HG02623 (cell line): ENCODE results near the gene AJAP1.

Source experiments
- ATAC-seq: cut with Tn5 transposase; IDR thresholded peaks from one replicate; pipeline ENCODE4 v1.9.1; 2021; ENCODE audit warnings: moderate library complexity; ENCODE audit not compliant: unreplicated experiment

The AJAP1 gene

DNA sequence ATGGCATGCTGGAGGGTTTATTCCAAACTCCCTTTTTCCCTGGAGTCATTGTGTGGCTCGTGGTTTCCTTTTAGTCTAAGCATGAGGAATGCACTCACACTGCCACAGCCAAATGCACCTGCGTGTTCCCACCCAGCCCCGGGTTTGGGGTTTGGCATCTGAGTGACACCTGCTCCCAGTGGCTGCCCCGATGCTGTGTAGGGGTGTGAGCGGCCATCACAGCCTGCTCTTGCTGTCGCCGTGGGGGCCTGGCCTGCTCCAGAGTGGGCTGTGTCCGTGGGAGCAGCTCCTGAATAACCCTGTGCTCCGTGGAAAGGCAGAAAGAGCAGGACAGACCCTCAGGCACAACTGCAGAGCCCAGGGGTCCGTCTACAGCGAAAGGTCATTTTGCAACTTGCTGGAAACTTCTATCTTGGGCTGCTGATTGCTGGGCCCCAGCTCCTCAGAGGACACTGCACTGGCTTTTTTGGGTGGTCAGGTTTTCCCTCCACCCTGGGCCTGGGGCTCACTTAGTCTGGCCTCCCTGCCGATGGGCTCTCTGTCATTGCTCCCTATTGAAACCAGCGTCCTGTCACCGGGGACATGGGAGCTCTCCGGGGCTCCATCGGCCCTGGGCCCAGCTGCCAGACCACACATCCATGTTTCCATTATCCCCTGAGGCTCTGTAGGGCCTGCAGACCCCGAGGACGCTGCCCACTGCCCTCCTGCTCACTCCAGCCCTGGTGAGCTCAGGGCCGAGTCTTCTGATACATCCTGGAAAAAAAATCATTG lies 74.1 kb downstream of the AJAP1 start:
- no peak for ATAC-seq

DNA sequence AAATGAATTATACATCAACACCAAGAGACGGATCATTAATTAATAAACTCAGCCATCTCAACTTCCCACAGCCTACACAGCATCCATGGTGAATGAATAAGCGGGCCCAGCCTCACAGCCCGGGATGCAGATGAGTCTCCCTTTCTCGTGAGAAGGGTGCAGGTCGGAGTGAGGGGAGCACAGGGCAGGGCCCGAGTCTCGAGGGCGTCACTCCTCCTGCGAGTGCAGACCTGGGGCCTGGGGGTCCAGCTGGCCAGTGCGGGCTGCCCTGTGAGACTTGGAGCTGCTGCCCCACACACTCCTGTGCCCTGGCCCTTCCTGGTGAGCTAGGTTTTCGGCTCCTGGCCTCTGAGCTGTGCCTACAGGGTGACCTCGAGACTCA lies 74.7 kb downstream of the AJAP1 start:
- ATAC-seq: no peak

DNA sequence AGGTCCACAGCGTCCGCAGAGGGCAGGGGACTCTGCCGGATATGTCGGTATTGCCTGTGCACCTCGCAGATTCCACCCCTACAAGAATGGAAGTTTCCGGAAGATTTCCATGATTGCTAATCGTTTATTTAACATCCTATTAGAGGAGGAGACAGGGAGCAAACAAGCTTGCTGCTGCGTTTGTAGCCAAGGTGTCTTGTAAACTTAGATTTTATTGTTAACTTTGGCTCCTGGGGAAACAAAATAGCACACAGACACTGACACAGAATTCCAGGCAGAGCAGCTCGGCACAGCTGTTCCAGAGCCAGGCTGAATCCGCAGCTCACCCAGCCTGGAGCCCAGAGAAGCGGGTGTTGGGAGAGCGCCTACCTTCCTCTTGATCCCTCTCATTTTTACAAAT lies 75.7 kb downstream of the AJAP1 start:
- no peak for ATAC-seq

DNA sequence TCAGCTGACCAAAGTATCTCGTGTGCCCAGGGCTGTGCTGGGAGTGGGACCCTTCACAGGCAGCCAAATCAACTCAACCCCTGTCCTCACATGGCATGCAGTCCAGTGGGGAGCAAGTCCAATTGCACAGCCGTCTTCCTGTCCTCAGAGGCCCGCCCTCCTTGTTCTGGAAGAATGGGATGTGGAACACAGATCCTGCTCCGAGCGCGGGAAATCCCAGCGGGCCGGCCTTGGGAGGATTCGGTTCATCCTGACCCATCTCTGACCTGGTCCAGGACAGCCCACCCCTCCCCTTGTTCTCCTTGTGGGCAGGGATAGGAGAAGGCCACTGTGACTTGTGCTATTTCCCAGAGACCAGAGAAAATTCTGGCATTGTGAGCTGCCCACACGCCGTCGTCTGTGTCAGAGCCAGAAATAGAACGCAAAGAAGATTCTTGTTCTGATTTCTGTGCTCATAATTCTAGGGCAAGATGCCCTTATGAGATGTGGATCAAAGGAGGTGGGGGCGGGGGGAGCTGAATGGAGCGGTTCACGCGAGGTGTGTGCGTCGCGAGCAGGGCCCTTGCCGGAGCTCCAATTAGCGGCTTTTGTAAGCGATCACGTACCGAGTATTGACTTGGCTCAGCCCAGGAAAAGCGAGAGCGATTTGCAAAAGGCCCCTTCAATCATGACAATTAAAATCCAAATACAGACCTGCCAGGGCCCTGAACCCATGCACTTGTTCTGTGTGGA lies 79.2 kb downstream of the AJAP1 start:
- no peak for ATAC-seq

DNA sequence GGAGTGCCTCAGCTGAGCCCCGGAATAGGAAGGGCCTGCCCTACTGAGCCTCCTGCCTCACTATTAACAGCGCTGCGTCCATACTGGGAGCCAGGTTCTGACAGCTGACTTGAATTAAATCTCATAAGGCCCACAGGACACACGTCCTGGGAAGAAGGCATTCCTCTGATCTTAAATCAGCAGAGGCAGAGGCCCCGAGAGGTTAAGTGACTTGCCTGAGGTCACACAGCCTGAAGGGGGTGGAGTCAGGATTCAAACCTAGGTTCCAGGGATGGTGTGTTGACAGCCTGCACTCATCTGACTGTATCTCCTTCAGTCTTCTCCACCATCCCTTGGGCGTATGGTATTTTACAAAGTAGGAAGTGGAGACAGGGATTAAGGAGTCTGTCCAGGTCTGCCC lies 79.8 kb downstream of the AJAP1 start:
- no peak for ATAC-seq

DNA sequence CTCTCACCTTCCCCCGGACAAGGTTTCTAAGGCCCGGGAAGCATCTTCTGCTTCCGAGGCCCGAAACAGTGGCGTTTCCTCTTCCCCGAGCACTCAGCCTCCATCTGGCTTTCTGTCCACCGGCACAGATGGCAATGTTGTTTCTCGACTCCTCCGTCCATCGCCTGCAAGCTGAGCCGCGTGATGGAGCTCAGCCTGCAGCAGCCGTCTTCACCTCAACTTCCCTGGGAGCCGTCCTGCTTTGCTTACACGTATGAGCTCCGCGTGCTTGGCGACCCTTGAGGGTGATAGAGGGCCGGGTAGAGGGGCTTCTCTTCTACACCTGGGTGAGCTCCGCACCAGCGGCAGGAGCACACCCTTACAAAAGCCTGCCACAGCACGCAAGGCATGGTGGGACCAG lies 80.4 kb downstream of the AJAP1 start:
- no peak for ATAC-seq

DNA sequence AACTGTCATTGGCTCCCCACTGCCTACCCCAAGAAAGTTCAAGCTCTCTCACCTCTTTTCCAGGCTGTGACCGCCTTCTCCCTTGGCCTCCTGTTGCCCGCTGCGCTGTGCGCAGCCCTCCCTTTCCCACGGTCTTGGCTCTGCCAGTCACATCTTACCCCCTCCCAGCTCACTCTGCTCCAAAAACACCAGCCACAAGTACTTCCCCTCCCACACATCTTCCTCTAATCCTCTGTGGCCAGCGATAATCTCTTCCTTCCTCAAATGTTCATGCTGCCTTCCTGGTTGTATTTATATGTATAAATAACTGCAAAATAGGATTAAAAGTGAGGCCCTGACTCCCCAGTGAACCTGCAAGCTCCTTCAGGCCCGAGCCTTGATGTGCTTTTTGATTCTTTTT lies 81.8 kb downstream of the AJAP1 start:
- no peak for ATAC-seq

DNA sequence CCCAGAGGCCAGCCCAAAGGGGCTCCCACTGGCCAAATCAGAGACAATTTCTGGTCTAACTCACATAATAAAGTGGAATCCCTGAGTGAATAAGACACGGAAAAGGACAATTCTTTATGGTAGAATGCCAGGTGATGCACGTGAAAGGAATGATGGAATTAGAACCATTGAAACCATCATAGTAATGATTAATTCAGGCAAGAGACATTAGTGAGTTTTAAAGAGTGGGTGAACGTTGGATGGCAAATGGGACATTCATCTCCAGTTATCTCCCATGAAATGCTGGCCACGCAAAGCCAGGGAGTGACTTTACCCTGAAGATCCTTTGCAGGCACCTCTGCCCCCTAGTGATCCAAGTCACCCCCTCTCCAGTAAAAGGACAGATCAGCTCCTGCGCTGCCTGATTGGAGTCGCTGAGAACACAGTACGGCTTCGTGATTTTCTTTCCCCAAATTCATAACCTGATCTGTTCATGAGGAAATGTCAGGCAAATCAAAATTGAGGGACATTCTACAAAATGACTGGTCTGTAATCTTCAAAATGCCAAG lies 87.5 kb downstream of the AJAP1 start:
- ATAC-seq: no peak

DNA sequence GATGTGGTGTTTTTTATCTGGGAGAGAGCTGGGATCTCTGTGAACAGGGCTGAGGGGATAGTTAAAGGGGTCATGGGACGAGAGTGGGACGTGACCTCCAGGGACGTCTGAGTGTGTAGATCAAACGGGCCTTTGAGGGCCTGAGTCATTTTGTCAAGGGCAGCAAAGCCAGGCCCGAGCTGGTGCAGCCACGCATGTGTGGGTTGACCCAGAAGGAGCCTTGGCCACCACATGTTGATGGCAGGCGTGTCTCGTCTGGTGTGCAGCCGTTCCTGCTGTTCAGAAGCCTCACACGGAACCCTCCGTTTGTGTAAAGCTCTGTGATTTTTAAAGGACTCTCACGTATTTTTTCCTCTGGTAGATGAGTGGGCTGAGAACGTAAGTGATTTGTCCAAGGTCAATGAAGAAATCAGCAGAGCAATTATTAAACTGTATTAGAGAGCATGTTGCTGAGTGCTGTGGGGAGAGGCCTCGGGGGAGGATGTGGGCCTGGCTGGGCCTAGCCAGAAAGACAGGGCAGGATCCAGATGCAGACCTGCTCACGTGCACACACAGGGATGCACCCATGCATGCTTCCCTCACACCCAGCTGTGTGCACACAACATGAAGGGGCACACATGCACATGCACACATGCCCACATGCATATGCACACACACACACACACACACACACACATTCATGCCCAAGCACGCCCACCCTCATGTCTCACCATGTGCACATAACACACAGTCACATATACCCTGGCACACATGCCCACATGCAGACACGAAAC lies 89.8 kb downstream of the AJAP1 start:
- no peak for ATAC-seq

DNA sequence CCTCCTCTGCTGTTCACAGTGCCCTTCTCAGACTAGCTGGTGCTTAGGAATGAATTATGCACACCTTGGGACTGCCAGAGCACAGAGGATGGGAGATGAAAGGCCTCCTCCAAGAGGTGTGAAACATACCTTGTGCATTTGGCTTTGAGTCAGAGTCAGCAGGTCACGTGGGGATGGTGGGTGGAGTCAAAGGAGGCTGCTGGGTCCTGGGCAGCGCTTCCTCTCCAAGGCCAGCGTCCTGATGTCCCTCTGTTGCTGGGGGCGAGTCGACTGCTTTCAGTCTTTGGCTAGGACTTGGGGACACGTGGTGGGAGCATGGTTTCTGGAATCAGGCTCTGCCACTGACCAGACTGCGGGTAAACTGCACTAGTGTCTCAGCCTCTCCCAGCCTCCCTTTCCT lies 91.2 kb downstream of the AJAP1 start:
- no peak for ATAC-seq

DNA sequence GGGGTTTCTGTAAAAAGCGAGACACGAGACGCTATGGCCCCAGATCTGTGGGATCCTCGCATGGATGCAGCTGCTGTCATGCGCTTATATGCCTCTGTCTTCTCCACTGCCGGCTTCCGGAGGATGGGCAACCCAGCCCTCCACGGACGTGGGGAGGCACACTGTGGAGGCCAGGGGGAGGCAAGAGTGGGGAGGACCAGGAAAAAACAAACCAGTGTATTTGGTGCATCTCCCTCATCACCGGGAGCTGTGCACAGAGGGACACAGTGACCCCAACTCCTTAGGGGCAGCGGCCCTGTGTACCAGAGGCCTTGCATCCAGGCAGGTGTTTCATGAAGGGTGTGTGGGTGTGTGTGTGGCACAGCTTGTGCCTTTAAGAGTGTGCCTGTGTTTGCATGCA lies 95.0 kb downstream of the AJAP1 start:
- no peak for ATAC-seq

DNA sequence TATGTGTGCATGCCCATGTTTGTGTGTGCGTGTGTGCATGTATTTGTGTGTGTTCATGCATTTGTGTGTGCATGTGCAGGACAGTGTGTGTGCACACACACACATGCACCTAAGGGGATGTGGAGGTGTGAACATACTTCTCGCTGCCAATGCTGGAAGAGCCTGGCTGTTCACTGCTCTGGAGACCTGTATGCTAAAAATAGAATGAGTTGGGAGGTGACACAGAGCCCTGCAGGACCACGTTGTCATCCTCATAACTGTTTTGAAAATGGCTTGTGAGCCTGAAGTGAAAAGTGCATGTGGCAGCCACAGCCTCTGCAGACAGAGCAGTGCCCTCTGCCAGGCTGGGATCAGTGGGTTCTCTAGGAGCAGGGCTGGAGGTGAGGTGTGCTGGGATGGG lies 95.8 kb downstream of the AJAP1 start:
- no peak for ATAC-seq

DNA sequence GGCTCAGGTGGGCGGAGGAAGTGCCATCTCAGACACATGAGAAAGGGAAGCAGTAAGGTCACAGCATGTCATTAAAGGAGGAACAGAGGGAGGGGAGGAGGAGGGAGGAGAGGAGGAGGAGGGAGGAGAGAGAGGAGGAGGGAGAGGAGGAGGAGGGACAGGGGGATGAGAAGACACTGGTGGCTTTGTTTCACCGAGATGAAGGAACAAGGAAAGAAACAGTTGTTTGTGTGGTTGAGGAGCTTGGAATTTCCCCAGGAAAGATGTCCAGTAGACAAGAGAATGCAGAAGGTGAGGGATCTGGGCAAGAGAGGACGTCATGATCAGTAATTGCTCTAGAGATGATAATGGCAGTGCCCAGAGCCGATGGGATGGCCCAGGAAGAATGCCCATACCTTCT lies 97.7 kb downstream of the AJAP1 start:
- ATAC-seq: no peak

DNA sequence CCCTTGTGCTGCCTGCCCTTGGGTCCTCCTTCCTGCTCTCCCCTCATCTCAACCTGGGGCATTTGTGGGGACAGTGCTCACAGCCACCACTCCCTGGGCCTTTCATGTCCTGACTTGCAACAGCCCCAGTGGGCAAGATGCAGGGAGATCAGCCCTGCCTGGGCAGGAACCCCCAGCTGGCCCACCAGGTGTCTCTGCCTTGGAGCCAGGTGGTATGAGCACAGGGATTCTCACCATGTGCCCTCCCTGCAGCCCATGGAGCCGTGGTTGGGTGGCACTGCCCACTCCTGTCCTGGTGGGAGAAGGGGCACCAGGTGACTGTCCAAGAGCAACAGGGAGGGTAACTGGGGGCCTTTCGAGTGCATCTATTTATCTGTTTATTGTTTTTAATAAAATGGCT lies 100.4 kb downstream of the AJAP1 start:
- no peak for ATAC-seq

DNA sequence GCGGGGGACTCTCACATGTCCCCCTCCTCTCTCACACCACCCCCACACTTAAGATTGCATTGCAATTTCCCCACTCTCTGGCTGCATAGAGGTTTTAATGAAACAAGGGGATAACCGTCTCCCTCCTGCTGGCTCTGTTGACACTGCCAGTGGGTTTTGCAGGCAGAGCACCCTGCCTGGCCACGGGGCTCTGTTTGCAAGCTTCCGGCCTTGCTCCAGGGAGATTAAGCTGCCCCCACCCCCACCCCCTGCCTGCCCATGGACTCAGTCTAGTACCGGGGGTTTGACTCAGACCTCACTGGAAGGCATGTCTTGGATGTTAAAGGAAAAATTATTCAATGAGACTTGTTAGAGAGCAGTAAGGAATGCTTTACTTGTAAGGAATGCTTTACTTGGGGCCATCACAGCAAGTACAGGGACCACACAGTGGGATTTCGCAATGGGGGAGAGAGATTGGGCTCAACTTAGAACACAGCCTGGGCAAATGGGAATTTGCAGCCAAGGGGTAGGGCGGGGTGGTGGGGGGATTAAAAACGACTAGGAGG lies 101.0 kb downstream of the AJAP1 start:
- ATAC-seq: no peak

DNA sequence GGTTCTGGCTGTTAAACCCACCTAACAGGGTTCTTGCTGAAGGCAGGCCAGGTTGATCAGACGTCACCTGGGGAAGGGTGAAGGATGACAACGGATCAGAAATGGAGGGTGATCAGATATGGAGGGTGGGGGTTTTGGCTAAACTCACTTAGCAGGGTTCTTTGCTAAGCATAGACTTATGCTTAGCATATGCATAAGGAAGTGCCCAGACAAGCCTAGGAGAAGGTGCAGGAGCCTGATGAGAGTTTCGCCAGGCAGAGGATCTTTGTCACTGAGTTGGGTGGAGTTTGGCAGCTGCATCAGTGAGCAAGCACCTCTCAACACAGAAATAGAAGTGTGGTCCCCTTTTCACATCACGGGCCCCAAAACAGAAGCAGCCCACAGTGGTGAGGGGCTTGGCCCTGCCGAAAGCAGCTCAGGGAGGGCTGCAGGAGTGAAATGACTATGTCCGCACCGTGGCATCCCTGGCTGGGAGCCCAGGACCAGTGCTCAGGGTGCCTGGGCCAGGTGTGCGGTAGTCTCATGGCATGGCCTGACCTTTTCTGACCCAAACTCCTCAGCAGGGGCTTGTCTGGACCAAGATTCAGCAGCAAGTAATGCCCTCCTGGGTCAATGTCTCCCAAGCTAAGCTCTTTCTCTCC lies 101.6 kb downstream of the AJAP1 start:
- ATAC-seq: no peak

DNA sequence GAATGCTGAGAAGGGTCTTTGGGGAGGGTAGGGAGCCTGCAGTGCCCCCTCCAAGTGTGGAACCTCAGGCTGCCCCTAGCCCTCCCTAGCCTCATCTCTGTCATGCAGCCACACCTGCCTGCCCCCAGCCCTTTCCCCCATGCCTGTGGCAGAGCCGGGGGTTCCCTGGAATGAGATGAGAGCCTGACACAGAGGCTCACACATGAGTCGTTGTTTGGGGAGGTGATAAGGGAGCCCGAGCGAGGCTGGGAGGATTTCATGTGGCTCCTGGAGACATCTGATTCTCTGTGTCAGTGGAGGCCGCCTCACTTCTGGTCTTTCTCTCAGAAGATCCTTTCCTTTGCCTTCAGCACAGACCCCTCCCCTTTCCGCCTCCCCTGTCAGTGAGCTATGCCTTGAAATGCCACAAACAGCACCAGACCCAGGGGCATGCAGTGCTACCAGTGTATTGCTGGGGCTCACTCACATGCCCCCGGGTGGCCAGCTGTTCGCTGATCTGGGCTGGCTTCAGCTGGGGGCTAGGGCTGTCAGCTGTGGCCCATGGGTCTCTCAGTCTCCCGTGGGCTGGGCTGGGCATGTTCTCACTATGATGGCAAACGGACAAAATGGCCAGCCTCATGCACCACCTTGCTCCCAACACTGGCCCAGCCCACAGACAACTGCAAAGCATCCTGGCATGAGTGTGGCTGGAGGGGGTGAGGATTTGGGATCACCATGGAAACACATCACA lies 102.6 kb downstream of the AJAP1 start:
- ATAC-seq: no peak

DNA sequence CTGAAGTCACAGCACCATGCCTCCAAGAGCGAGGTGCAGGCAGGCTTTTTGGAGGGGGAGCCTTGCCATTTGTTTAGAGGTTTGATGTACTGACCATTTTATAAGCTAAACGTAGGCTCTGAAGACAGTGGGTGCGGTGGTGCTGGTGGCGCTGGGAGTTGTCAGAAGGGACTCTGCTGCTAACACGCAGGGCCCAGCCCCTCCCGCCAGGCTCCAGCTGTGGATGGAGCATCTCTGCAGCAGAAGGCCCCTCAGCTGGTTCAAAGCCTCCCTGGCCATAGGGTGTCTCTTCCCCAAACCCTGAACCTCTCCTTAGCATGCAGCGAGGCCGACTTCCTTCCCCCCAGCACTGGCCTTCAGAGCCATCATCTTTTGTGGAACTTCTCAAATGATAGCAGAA lies 105.3 kb downstream of the AJAP1 start:
- ATAC-seq: no peak

DNA sequence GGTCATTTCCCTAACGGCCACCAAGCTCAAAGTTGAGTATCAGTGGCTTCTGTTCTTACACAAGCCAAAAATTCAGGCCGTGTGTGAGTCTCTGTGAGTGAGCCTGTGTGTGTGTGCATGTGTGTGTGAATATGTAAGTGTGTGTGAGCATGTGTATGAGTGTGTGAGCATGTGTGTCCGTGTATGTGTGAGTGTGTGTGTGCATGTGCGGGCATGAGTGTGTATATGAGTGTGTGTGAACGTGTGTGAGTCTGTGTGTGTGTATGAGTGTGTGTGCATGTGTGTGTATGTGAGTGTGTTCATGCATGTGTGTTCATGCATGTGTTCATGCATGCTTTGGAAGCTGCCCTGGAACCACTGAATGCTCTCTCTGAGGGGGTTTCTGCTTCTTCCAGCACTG lies 105.7 kb downstream of the AJAP1 start:
- no peak for ATAC-seq

DNA sequence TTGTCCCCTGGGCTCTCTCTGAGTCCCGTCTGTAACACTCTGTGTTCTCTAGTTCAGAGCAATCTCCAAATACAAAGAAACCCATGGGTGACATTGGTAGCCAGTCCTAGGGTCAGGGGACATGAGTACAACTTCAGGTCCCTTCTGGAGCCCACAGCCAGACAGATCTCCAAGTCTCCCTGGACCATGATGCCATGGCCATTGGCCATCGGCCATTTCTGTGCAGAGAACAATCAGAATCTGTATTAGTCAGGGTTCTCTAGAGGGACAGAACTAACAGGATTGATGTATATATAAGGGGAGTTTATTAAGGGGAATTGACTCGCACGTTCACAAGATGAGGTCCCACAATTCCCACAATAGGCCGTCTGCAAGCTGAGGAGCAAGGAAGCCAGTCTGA lies 106.9 kb downstream of the AJAP1 start:
- no peak for ATAC-seq
